HepG2 (cell line): ENCODE results near the gene CNPPD1. TPM values are rescaled to one million over a fixed set of nuclear protein-coding genes. Genes with fewer than 3 reads are reported as not detected.

ENCODE experiments used
- CEBPG ChIP-seq: IDR thresholded peaks from 2 replicates; pipeline ENCODE4 v1.6.1; 2016
- CREM ChIP-seq, 2 experiments: sonication (generic) in 1 of 2; formaldehyde crosslinking in 1 of 2; IDR thresholded peaks; 2 replicates each; pipeline versions ENCODE4 v1.4.0 to v1.6.1; 2016 to 2020; ENCODE audit warnings: antibody characterized with exemption in 1 of 2, mild to moderate bottlenecking in 1 of 2, missing genetic modification reagents in 1 of 2
- CTCF ChIP-seq: sonication (generic); formaldehyde crosslinking; IDR thresholded peaks from 2 replicates; pipeline ENCODE4 v1.5.0; 2020; ENCODE audit warnings: mild to moderate bottlenecking, missing genetic modification reagents, moderate library complexity
- E2F5 ChIP-seq: sonication (generic); formaldehyde crosslinking; conservative IDR thresholded peaks from 2 replicates; pipeline ENCODE4 v1.4.0; 2020; ENCODE audit warnings: missing genetic modification reagents
- ERF ChIP-seq: IDR thresholded peaks from 2 replicates; pipeline ENCODE4 v1.6.1; 2018; ENCODE audit warnings: missing biosample characterization, missing genetic modification reagents
- FOXO4 ChIP-seq: sonication (generic); formaldehyde crosslinking; conservative IDR thresholded peaks from 2 replicates; pipeline ENCODE4 v1.8.1; 2023; ENCODE audit warnings: missing genetic modification reagents
- GATAD2A ChIP-seq: IDR thresholded peaks from 2 replicates; pipeline ENCODE4 v1.6.1; 2016
- PRDM10 ChIP-seq: sonication (generic); formaldehyde crosslinking; IDR thresholded peaks from 2 replicates; pipeline ENCODE4 v1.4.0; 2020; ENCODE audit warnings: low read depth, missing genetic modification reagents
- SMC3 ChIP-seq: IDR thresholded peaks from 2 replicates; pipeline ENCODE4 v1.6.1; 2011; ENCODE audit warnings: low read length, improper control_type of control experiment
- SOX5 ChIP-seq: IDR thresholded peaks from 2 replicates; pipeline ENCODE4 v1.6.1; 2016; ENCODE audit warnings: borderline replicate concordance
- SSRP1 ChIP-seq: IDR thresholded peaks from 2 replicates; pipeline ENCODE4 v1.6.1; 2016; ENCODE audit warnings: control low read depth
- STAG1 ChIP-seq: sonication (generic); formaldehyde crosslinking; IDR thresholded peaks from 2 replicates; pipeline ENCODE4 v1.4.0; 2020; ENCODE audit warnings: missing genetic modification reagents
- TMF1 ChIP-seq: sonication (generic); formaldehyde crosslinking; IDR thresholded peaks from 2 replicates; pipeline ENCODE4 v1.8.1; 2022; ENCODE audit warnings: low read depth, missing genetic modification reagents
- ZBTB25 ChIP-seq: IDR thresholded peaks from 2 replicates; pipeline ENCODE4 v1.6.1; 2018; ENCODE audit warnings: missing genetic modification reagents
- ZNF260 ChIP-seq: sonication (generic); formaldehyde crosslinking; IDR thresholded peaks from 2 replicates; pipeline ENCODE4 v1.4.0; 2020; ENCODE audit warnings: missing genetic modification reagents, low read depth, mild to moderate bottlenecking, borderline replicate concordance
- ZNF331 ChIP-seq: sonication (generic); formaldehyde crosslinking; IDR thresholded peaks from 2 replicates; pipeline ENCODE4 v1.4.0; 2020; ENCODE audit warnings: missing genetic modification reagents
- ZNF704 ChIP-seq: sonication (generic); formaldehyde crosslinking; IDR thresholded peaks from 2 replicates; pipeline ENCODE4 v1.8.1; 2023; ENCODE audit warnings: mild to moderate bottlenecking, inconsistent platforms, moderate library complexity, missing genetic modification reagents, borderline replicate concordance
- ZNF788 ChIP-seq: sonication (generic); formaldehyde crosslinking; IDR thresholded peaks from 2 replicates; pipeline ENCODE4 v1.5.0; 2020; ENCODE audit warnings: mild to moderate bottlenecking, missing genetic modification reagents, borderline replicate concordance
- ZNF841 ChIP-seq: sonication (generic); formaldehyde crosslinking; IDR thresholded peaks from 2 replicates; pipeline ENCODE4 v1.8.1; 2023; ENCODE audit warnings: missing genetic modification reagents, borderline replicate concordance
- polyA plus RNA-seq, 8 experiments: library from polyadenylated mRNA; depleted of rRNA in 3 of 8; stranded (reverse) in 7 of 8; unstranded in 1 of 8; fragments of >200 nt; fragmentation: Illumina TruSeq in 4 of 8; extraction: Trizol in 4 of 8; gene quantifications; 2 replicates each; pipeline versions ENCODE4 v1.2.1 to v1.2.3, GENCODE V29; 2011 to 2016; ENCODE audit warnings: low read depth in 4 of 8, missing spikeins in 1 of 8, mixed read lengths in 1 of 8; ENCODE audit not compliant: insufficient read depth in 1 of 8
- total RNA-seq, 5 experiments: library from RNA; depleted of rRNA; stranded (reverse); fragments of >200 nt; fragmentation: Illumina TruSeq; extraction: Trizol; gene quantifications; 2 replicates each; pipeline ENCODE4 v1.2.3, GENCODE V29; 2016; ENCODE audit warnings: low read depth in 1 of 5

Gene CNPPD1
- total and polyA plus RNA-seq, 2 of the 13 experiments (the other 11 are each of a cell fraction or from before 2014, with no cell fraction given), result 35.5 to 49.4 TPM

- TF ChIP-seq FOXO4, result no peak
- TF ChIP-seq SOX5 (CRISPR knock-in tag), result 0 out of 2 replicates have a peak, but pooled peaks have one; percentile 9
- TF ChIP-seq CREM (IDR thresholded peaks at IDR 0.05), result no peak
- TF ChIP-seq CREM (CRISPR knock-in tag; IDR thresholded peaks at IDR 0.05), result no peak
- TF ChIP-seq GATAD2A, result 0 out of 2 replicates have a peak, but pooled peaks have one; percentile 27
- no peak for TF ChIP-seq ZNF704
- TF ChIP-seq ZNF841 (CRISPR knock-in tag), result no peak
- peak; percentile 96 for TF ChIP-seq SMC3
- TF ChIP-seq ZNF331 (CRISPR knock-in tag), result 0 out of 2 replicates have a peak, but pooled peaks have one; percentile 20
- 0 out of 2 replicates have a peak, but pooled peaks have one; percentile 26 for TF ChIP-seq ERF (CRISPR knock-in tag)
- no peak for TF ChIP-seq SSRP1 (CRISPR knock-in tag)
- peak; percentile 96 for TF ChIP-seq STAG1 (CRISPR knock-in tag)
- peak; percentile 63; the same call in 1 of the 2 replicates for TF ChIP-seq PRDM10 (CRISPR knock-in tag)
- TF ChIP-seq ZBTB25 (CRISPR knock-in tag), result peak; percentile 39; the same call in 1 of the 2 replicates
- TF ChIP-seq CTCF (CRISPR knock-in tag), result peak; percentile 86
- no peak for TF ChIP-seq ZNF260 (CRISPR knock-in tag)
- 0 out of 2 replicates have a peak, but pooled peaks have one; percentile 11 for TF ChIP-seq CEBPG (CRISPR knock-in tag)
- no peak for TF ChIP-seq TMF1 (CRISPR knock-in tag)
- no peak for TF ChIP-seq E2F5 (CRISPR knock-in tag)
- TF ChIP-seq ZNF788 (CRISPR knock-in tag), result no peak
- TF ChIP-seq, all 625 proteins: peak for 13
Observed at GRCh38 chr2:219155054-219155644, 21.6 kb downstream of the CNPPD1 start (continued).
